Stimulated activated CD4-positive, alpha-beta T cell treated with anti-CD3 and anti-CD28 coated beads, Interleukin-12 subunit alpha, Interleukin-12 subunit beta, amount 100 ng/mL, for 48 hours (primary cell): ENCODE results near the gene ZNF484.
A peak's percentile ranks its signal among the peaks of the same experiment; 100 is the strongest.
"Not testable (repeated sequence)": the region's sequence is repeated elsewhere in the genome, so short reads cannot be mapped to it uniquely, and the experiment has no call there.

Experiments
- DNase-seq, 3 donors: peaks; one replicate each; pipeline ENCODE4 v3.0.0-alpha.2; 2020; ENCODE audit warnings: low read depth in 2 of 3, low spot score in 1 of 3

Gene ZNF484

DNA sequence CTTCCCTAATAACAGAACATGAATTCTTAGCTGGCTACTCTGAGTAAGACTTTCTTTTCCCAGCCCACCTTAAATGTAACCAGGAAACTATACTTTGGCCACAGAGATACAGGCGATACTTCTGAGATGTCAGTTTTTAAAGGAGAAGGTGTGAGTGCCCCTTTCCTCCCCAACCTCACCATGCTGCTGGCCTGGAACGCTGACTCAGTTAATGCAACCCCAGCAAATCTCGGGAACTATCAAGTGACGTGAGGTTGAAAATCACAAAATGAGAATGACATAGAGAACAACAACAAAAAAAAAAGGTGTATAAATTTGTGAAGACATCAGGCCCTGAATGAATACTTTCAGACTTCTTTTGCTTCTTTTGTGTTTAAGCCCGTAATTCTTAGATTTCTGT lies 13.7 kb downstream of the ZNF484 start:
- no peak for DNase-seq

GRCh38 chr9:92860867-92861266 lies 17.0 kb downstream of the ZNF484 start:
- no peak for DNase-seq

GRCh38 chr9:92857236-92857635 lies 20.6 kb downstream of the ZNF484 start:
- no peak for DNase-seq

DNA sequence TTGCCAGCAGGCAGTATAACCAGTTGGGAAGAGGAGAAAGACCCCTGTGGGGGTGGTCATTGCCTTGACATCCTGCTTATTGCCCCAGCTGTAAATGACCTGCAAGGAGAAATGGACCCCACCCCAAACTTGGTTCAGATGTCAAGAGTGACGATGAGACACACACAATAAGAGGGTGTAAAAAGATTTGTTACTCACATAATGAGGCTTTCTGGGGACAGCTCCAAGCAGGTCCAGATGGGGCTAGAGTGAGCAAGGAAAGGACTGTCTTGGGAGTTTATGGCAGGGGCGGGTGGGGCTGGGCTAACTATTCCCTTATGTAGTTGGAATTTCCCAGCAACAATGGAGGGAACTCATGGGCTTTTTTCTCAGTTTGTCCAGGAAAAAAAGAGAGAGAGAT lies 24.1 kb downstream of the ZNF484 start:
- no peak for DNase-seq

GRCh38 chr9:92850898-92851297 lies 26.9 kb downstream of the ZNF484 start:
- DNase-seq = no peak

GRCh38 chr9:92848740-92849139 lies 29.1 kb downstream of the ZNF484 start:
- not testable (repeated sequence) for DNase-seq

DNA sequence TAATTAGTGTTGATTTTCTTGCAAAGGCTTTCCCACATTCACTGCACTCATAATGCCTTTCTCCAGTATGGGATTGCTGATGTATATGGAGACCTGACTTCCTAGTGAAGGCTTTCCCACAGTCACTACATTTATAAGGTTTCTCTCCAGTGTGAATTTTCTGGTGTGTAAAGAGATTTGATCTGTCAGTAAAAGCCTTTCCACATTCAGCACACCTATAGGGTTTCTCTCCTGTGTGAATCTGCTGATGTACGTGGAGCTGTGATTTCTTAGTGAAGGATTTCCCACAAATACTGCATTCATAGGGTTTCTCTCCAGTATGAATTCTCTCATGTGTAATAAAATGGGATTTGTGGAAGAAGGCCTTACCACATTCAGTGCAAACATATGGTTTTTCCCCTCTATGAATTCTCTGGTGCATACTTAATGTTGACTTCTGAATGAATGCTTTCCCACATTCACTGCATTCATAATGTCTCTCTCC lies 31.1 kb downstream of the ZNF484 start:
- no peak for DNase-seq

GRCh38 chr9:92838411-92838810 lies 39.4 kb downstream of the ZNF484 start:
- not testable (repeated sequence) for DNase-seq

DNA sequence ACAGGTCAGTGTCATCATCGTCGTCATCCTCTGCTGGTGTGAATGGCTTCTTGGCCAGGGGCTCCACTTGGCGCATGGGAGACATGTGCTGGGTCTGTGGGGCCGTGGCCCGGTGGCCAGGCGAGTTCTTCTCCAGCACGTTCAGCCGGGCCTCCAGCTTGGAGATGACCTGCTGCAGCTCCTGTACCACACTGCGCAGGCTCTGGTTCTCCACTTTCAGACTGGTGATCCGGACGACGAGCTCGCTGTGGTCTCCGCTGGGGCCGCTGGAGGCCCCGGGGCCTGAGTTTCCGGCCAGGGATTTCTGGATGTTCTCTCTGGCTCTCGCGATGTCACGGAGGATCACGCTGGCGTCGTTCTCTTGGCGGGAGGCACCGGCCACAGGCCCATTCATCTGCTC lies 40.6 kb downstream of the ZNF484 start:
- no peak for DNase-seq

DNA sequence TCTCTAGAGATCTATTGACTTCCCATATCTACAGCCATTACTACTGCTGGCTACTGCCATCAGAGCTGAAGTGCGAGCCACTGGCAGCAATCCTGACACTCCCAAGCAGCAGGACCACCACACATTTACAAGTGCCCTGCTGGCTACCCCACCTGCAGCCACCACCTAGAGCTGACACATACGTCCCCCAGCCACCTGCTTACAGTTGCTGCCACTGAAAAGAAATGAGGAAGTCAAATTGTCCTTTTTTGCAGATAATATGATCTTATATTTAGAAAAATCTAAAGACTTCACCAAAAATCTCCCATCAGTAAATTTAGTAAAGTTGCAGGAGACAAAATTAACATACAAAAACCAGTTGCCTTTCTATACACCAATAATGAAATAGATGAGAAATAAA lies 48.4 kb downstream of the ZNF484 start:
- DNase-seq = no peak

- DNase-seq = not testable (repeated sequence)
These were observed 52.8 kb downstream of the ZNF484 start for GRCh38 chr9:92825065-92825464.

DNA sequence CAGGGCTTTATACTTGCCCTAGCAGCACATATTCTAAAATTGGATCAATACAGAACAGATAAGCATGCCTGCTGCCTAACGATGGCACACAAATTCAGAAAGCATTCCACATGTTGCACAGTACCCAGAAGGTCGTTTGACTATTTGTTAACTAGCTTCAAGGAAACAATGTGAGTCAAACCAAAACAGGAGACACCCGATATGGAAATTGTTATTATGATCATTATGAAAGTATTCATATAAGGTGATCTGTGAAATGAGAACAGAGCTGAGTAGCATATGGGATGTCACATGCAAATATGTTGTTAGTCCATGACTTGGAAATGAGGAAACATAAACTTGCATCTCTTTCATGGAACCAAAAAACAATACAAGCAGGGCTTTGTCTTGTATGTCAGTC lies 56.9 kb downstream of the ZNF484 start:
- DNase-seq = no peak

DNA sequence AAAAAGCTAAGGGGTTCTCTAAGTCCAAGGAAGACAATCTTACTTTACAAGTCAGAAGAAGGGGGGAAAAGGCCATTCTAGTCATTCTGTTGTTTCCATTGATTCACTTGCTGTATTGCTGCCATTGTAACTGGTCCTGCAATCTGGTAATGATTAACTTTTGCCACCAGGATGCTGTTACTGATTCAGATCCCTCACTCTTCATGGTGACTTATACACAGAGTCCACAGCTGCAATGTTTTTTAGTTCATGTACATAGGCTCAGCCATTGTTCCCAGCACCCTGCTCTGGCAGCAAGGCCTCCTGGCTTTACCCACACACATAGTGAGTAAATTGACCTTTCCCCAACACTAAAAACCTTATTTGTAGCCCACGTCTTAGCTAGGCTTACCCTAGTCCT lies 57.9 kb downstream of the ZNF484 start:
- DNase-seq = not testable (repeated sequence)

DNA sequence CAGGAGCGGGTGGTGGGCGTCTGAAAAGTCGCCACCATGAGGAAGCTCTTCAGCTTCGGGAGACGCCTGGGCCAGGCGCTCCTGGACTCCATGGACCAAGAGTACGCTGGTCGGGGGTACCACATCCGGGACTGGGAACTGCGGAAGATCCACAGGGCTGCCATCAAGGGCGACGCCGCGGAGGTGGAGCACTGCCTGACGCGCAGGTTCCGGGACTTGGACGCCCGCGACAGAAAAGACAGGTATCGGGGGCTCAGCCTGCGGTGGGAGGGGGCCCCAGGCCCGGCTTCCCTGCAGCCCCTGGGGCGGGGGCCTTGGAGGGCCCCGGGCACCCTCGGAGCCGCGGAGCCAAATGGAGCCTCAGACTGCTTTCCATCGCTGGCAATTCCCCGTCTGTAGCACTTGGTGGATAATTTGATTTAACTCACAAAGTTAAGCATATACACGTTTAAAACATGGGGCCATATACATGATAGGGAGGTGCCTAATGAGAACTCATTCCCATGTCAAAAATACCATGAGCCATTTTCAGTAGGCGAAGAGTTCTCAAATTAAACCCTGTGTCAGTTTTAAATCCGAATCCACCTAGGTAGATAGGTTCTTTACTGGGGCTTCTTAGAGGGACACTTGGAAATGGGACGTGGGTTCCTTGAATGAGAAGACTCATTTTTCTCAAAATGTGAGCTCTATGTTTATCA lies 68.1 kb downstream of the ZNF484 start:
- DNase-seq = not testable (repeated sequence)

GRCh38 chr9:92808726-92809451 lies 68.9 kb downstream of the ZNF484 start:
- peak; percentile 31 to 46 (median 35) for DNase-seq

DNA sequence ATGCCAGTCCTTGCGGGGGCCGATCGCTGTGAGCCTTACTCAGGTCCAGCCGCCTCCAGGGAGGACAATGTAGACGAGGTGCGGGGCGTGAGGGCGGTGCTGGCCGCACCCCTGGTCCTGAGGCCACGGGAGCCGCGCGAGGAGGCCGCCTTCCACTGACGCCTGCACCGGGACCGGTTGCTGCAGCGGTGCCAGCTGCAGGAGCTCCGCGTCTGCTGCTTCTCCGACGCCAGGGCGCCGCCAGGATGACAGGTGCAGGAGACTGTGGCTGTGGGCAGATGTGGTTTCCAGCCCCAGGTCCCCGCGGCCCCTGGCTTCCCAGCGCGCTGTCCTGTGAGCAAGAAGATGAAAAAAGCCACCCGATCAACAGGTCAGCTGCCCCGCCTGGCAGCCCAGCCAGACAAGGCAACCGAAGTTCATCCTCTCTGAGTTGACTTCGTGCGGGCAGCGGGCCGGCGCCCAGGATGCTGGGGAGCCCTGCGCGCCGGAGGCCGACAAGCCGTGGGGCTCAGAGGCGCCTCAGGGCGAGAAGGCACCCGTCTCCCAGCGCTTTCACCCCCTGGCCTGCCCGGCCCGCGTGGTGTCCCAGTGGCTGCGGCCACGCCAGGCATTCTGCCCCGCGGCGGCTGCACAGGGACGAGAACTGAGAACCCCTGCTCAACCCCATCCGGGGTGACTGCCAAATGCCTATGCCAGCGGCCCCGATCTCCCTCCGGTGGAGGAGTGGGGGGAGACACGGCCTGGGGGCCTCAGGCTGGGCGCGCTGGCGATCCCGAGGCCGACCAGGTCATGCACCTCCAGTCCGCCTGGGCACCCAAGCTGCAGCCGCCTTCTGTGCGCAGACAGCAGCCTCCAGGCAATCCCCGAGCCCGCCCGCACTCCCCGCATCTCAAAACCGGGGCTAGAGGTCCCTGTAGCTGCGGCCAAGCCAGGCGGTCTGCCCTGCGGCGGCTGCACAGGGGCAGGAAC lies 69.8 kb downstream of the ZNF484 start:
- no peak for DNase-seq

- no peak for DNase-seq
These were observed 70.6 kb downstream of the ZNF484 start for GRCh38 chr9:92807031-92807756.

- DNase-seq = no peak
These were observed 73.1 kb downstream of the ZNF484 start for GRCh38 chr9:92804727-92805126.

- DNase-seq = no peak
These were observed 79.5 kb downstream of the ZNF484 start for GRCh38 chr9:92798358-92798757.

GRCh38 chr9:92796337-92796804 lies 81.5 kb downstream of the ZNF484 start:
- not testable (repeated sequence) for DNase-seq
